Measurements from ENCODE around the gene WDR4.
"Not testable (repeated sequence)": the region's sequence is repeated elsewhere in the genome, so short reads cannot be mapped to it uniquely, and the experiment has no call there.

WDR4 gene

GRCh38 chr21:42815217-42815616 is 64.1 kb downstream of the WDR4 start:
- DNase-seq (ENCODE audit: low read depth in 2 of 2) = no peak

GRCh38 chr21:42812528-42813241 is 66.7 kb downstream of the WDR4 start:
- not testable (repeated sequence) for DNase-seq (ENCODE audit: low read depth in 2 of 2)

- no peak for DNase-seq (ENCODE audit: low read depth in 2 of 2)
Observed at GRCh38 chr21:42811960-42812359, 67.4 kb downstream of the WDR4 start.

GRCh38 chr21:42809577-42810475 is 69.5 kb downstream of the WDR4 start:
- no peak for DNase-seq (ENCODE audit: low read depth in 2 of 2)

- DNase-seq (ENCODE audit: low read depth in 2 of 2) = no peak
Observed at GRCh38 chr21:42809171-42809570, 70.2 kb downstream of the WDR4 start.

- no peak for DNase-seq (ENCODE audit: low read depth in 2 of 2)
Observed at GRCh38 chr21:42807938-42808613, 71.3 kb downstream of the WDR4 start.

- not testable (repeated sequence) for DNase-seq (ENCODE audit: low read depth in 2 of 2)
Observed at GRCh38 chr21:42807293-42807895, 71.9 kb downstream of the WDR4 start.

- no peak for DNase-seq (ENCODE audit: low read depth in 2 of 2)
Observed at GRCh38 chr21:42806509-42807140, 72.7 kb downstream of the WDR4 start.

- DNase-seq (ENCODE audit: low read depth in 2 of 2) = not testable (repeated sequence)
Observed at GRCh38 chr21:42801616-42802015, 77.7 kb downstream of the WDR4 start.

GRCh38 chr21:42799948-42800347 is 79.4 kb downstream of the WDR4 start:
- DNase-seq (ENCODE audit: low read depth in 2 of 2) = no peak

- no peak for DNase-seq (ENCODE audit: low read depth in 2 of 2)
Observed at GRCh38 chr21:42799516-42799915, 79.8 kb downstream of the WDR4 start.
